Measurements from ENCODE around the gene RREB1.

The RREB1 gene

DNA sequence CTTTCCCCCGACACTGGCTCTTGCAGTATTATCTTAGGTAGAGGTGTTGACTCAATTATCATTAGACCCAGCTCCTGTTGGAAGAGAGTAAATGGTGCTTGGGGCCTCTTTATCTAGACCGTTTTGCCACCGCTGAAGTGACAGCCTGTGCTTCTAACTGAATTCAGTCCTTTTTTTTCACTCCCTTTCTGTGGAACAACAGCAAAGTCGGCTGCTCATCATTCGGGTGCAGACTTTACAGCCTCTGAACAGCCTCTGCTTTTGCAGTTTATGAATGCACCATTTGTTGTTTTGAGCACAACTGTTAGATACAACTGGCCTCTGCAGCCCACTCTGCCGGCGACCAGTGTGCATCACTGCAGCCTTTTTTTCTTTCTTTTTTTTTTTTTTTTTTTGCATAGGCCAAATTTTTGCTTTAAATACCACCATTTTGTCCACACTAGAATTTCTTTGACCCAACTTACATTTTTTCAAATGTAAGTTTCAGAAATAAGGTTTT is 35.8 kb downstream of the RREB1 start:
- ChIA-PET POLR2A (interaction anchor here (0.6 to 0.8 kb wide), 2 partner anchors 10 to 1924 kb away, joined by 3 read pairs; no protein-coding TSS in a partner anchor), CTCF (interaction anchor here (0.6 to 0.9 kb wide), 2 partner anchors 100 to 174 kb away, joined by 3 to 4 read pairs; no protein-coding TSS in a partner anchor)
- H3K4me1 ChIP-seq (ENCODE audit: control insufficient read depth, insufficient read depth, low read length): peaks cover 15% of the 10 kb centered on the region
- H3K36me3 ChIP-seq (ENCODE audit: control insufficient read depth in 2 of 2, insufficient read depth in 1 of 2, low read length in 2 of 2): no peaks in the 10 kb centered on the region
- H3K4me3 ChIP-seq (ENCODE audit: low read depth, low read length): no peak overlapping the region
- no peak overlapping the region for H3K27ac ChIP-seq (ENCODE audit: extremely low read depth, low read depth, low read length)
- H3K9me3 ChIP-seq (ENCODE audit: control insufficient read depth, insufficient read depth, low read depth, low read length): no peaks in the 10 kb centered on the region
- TF ChIP-seq ZBTB6 (tag by site-specific recombination; IDR thresholded peaks at IDR 0.05): no peak
- TF ChIP-seq MYNN (tag by site-specific recombination; IDR thresholded peaks at IDR 0.05; ENCODE audit: borderline replicate concordance): no peak
- no peak for TF ChIP-seq KLF10 (tag by site-specific recombination; IDR thresholded peaks at IDR 0.05)
- peak; percentile 76 for TF ChIP-seq ZNF362 (tag by site-specific recombination; IDR thresholded peaks at IDR 0.05)
- no peak for TF ChIP-seq ZIC2 (tag by site-specific recombination; IDR thresholded peaks at IDR 0.05)
- TF ChIP-seq ZNF366 (tag by site-specific recombination; conservative IDR thresholded peaks at IDR 0.05): no peak
- no peak for TF ChIP-seq KLF9 (tag by site-specific recombination; IDR thresholded peaks at IDR 0.05; ENCODE audit: low read depth)
- no peak for TF ChIP-seq TSHZ1 (tag by site-specific recombination; IDR thresholded peaks at IDR 0.05; ENCODE audit: borderline replicate concordance)
- no peak for TF ChIP-seq KLF7 (tag by site-specific recombination; IDR thresholded peaks at IDR 0.05; ENCODE audit: borderline replicate concordance)
- no peak for TF ChIP-seq ZNF658 (tag by site-specific recombination; IDR thresholded peaks at IDR 0.05)
- TF ChIP-seq SP2 (tag by site-specific recombination; IDR thresholded peaks at IDR 0.05): no peak
- TF ChIP-seq ZNF624 (tag by site-specific recombination; IDR thresholded peaks at IDR 0.05): no peak
- no peak for TF ChIP-seq ZNF114 (tag by site-specific recombination; IDR thresholded peaks at IDR 0.05)
- no peak for TF ChIP-seq ZNF837 (tag by site-specific recombination; IDR thresholded peaks at IDR 0.05)
- peak; percentile 61 for TF ChIP-seq OSR2 (tag by site-specific recombination; IDR thresholded peaks at IDR 0.05)
- peak; percentile 14; the same call in 1 of the 2 replicates for TF ChIP-seq ZNF654 (tag by site-specific recombination; IDR thresholded peaks at IDR 0.05; ENCODE audit: low read depth)
- no peak for TF ChIP-seq ZNF530 (tag by site-specific recombination; IDR thresholded peaks at IDR 0.05; ENCODE audit: low read depth)
- TF ChIP-seq, protein P1, sequence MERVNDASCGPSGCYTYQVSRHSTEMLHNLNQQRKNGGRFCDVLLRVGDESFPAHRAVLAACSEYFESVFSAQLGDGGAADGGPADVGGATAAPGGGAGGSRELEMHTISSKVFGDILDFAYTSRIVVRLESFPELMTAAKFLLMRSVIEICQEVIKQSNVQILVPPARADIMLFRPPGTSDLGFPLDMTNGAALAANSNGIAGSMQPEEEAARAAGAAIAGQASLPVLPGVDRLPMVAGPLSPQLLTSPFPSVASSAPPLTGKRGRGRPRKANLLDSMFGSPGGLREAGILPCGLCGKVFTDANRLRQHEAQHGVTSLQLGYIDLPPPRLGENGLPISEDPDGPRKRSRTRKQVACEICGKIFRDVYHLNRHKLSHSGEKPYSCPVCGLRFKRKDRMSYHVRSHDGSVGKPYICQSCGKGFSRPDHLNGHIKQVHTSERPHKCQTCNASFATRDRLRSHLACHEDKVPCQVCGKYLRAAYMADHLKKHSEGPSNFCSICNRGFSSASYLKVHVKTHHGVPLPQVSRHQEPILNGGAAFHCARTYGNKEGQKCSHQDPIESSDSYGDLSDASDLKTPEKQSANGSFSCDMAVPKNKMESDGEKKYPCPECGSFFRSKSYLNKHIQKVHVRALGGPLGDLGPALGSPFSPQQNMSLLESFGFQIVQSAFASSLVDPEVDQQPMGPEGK (tag by site-specific recombination; IDR thresholded peaks at IDR 0.05): no peak
- no peak for TF ChIP-seq ZNF544 (tag by site-specific recombination; IDR thresholded peaks at IDR 0.05)
- no peak for TF ChIP-seq HOXD13 (CRISPR knock-in tag; IDR thresholded peaks at IDR 0.05; ENCODE audit: borderline replicate concordance)
- 0 out of 2 replicates have a peak, but pooled peaks have one; percentile 16 for TF ChIP-seq CTCF (tag by site-specific recombination; IDR thresholded peaks at IDR 0.05)
- TF ChIP-seq ZFP37 (tag by site-specific recombination; IDR thresholded peaks at IDR 0.05): no peak
- no peak for TF ChIP-seq ZNF16 (tag by site-specific recombination; IDR thresholded peaks at IDR 0.05; ENCODE audit: low read depth)
- TF ChIP-seq SETDB1 (IDR thresholded peaks at IDR 0.05; ENCODE audit: insufficient read length, low read length): no peak
- TF ChIP-seq ZNF600 (tag by site-specific recombination; IDR thresholded peaks at IDR 0.05): peak; percentile 36
- TF ChIP-seq HOXA7 (CRISPR knock-in tag; IDR thresholded peaks at IDR 0.05; ENCODE audit: borderline replicate concordance): no peak
- TF ChIP-seq ZFP69B (tag by site-specific recombination; IDR thresholded peaks at IDR 0.05): no peak
- no peak for TF ChIP-seq SP3 (tag by site-specific recombination; IDR thresholded peaks at IDR 0.05)
- TF ChIP-seq TRIM28 (IDR thresholded peaks at IDR 0.05; ENCODE audit: borderline replicate concordance, low read length): no peak
